GM18505 (cell line): ENCODE results near the gene TXNDC8.

ENCODE experiments used
- ATAC-seq: cut with Tn5 transposase; IDR thresholded peaks from one replicate; pipeline ENCODE4 v1.9.1; 2021; ENCODE audit not compliant: unreplicated experiment
- POLR2A ChIP-seq: IDR thresholded peaks from 4 replicates; pipeline ENCODE4 v1.6.1; 2011; ENCODE audit warnings: borderline replicate concordance; ENCODE audit not compliant: insufficient read depth, insufficient read length; ENCODE audit errors: extremely low read depth

The TXNDC8 gene

DNA sequence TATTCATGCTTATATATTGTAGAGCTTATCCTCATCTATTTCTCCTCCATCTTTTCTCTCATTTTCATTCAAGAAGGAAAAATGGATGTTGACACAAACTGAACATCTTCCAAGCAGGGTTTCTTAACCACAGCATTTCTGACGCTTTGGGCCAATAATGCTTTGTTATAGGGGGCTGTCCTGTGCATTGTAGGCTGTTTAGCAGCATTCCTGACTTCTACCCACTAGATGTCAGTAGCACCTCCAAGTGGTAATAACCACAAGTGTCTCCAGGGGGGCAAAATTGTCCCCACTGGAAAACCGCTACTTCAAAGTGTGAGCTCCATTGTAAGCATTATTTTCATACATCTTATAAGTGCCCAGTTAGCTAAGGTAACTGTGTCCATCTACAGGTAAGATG, 2.6 kb upstream of the TXNDC8 start:
- no peak for TF ChIP-seq POLR2A
- no peak for ATAC-seq

DNA sequence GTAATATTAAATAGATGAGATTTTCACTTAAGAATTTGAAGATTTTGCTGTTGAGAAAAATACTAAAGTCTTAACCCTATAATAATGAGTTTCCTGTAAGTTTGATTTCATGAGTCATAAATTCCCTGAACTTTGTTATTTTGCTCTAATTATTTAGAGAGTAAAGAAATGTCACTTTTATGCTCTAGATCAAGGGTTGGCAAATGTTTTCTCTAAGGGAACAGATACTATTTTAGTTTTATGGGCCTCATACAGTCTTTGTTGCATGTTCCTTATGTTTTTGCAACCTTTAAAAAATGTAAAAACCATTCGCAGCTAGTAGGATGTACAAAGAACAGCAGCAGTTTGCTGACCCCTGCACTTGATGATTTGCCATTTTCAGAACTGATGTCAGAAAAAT, 480 bp upstream of the TXNDC8 start:
- no peak for TF ChIP-seq POLR2A
- no peak for ATAC-seq

DNA sequence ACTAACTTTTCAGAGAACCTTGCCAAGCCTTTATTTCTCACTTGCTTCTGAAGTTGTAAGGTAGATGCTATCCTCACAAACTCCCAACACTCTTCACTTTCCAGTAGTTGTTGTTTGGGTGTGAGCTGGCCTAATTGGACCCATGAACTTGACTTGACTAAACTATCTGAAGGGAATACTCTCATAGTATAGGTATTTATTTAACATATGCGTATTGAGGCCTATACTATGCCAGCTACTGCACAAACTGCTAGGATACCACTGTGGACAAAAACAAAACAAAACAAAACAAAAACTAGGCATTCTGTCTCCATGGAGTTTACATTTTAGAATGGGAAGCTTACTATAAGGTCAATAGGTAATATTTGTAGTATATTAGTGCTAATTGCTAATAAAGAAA, 1.3 kb downstream of the TXNDC8 start:
- ATAC-seq = no peak
- no peak for TF ChIP-seq POLR2A

DNA sequence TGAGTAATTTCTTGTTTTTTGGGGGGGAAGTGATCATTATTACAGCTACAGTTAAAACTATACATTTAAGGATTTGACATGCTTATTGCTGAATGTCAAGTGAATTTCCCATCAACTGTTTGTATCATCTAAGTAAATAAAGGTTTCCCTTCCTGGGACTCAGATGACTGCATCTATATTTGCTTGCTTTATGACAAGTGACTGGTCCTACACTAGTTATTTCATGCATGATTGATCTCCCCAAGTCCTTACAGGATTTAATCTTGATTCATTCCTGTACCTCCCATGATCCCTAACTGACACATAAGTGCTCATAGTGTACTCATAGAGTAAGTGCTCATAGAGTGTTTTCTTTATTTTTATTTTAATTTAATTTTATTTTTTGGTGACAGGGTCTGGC, 2.8 kb downstream of the TXNDC8 start:
- TF ChIP-seq POLR2A = no peak
- ATAC-seq = no peak

DNA sequence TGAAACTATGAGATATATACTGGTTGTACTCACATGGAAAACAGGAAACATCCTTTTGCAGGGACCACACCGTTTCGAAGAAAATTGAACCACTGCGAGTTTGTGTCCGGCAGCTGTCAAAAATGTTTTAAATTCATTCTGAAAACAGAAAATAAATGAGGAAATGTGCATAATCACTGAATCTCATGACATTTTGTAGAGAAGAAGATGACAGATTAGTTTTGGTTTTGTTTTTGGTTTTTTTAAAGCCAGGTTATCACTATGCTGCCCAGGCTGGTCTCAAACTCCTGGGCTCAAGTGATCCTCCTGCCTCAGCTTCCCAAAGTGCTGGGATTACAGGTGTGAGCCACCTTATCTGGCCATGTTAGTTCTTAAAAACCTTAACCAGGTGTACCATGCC, 3.5 kb downstream of the TXNDC8 start:
- ATAC-seq = peak; percentile 70
- TF ChIP-seq POLR2A = no peak

DNA sequence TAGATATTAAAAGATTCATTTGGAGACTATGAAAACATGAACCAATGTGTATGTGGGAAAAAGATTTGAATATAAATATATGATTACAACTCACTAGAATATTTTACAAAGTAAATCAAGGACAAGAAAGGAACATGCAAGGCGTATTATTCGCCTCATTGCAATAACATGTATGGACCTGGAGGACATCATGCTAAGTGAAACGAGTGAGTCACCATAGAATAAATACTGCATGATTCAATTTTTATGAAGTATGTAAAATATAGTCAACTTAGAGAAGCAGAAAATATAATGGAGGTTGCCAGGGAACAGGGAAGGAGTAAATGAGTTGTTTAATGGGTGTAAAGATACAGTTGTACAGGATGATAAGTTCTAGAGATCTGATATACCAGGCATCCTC, 4.9 kb downstream of the TXNDC8 start:
- ATAC-seq = no peak
- TF ChIP-seq POLR2A = no peak

DNA sequence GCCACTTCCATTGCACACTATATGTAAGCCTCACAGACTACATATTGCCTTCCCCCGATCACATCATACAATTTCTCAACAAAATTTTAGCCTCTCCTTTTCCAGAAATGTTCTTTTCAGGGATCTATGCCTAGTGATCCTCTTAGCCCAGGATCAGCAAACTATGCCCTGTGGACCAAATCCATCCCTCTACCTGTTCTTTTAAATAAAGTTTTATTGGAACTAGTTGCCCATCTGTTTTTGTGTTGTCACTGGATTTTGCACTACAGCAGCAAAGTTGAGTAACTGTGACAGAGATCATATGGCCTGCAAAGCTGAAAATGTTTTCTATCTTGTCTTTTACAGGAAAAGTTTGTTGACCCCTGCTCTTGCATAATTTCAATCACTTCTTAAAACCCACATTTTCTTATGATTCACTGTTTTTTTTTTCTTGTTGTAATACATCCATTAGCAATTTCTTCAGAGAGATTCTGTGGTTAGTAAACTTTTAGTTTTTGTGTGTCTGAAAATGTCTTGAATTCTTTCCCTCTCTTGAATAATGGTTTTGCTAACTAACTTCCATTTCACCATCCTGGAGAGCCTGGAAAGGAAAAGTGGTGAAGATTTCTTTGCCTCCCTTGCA, 7.1 kb downstream of the TXNDC8 start:
- TF ChIP-seq POLR2A = no peak
- ATAC-seq = no peak

DNA sequence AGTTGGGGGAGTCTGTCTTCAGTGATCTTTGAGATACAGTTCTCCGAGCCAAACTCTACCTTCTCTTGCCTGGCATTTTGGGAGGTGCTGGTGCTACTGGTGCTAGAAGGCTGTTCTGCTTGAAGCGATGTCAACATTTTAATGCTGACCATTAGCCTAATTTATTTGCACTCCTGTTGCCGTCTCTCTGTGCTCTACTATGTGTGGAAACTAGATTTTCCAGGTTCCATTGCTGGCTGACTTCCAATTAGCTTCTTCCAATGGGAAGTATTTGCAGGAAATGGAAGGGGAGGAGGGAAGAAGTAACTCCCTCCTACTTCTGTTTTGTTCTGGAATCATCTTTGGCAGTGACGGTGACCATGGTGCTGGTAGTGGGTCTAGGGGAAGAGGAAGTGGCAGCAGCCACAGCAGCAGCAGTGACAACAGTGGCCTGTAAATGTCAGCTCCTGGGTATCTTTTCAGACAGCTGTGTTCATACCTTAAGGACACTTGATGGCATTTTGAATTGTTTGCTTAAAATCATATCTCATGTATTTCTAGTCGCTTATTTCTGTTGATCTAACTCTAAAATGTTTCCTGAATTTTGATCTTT, 7.9 kb downstream of the TXNDC8 start:
- TF ChIP-seq POLR2A = no peak
- no peak for ATAC-seq

GRCh38 chr9:110328763-110329162, 8.9 kb downstream of the TXNDC8 start:
- ATAC-seq = no peak
- no peak for TF ChIP-seq POLR2A

DNA sequence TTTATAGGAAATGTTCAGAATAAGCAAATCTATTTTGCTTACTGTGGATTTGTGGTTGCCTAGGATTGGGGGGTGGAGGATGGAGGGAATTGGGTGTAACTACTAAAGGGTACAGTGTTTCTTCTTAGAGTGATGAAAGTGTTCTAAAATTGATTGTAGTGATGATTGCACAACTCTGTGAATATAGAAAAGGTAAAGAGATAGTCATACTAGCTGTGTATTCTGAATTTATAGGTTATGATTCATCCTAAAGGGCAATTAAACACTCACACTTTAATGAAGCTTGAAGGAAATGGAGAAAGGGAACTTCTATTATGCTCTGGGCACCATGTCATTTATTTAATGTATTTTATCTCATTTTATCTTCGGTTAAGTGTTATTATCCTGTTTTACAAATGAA, 9.9 kb downstream of the TXNDC8 start:
- ATAC-seq = no peak
- no peak for TF ChIP-seq POLR2A

DNA sequence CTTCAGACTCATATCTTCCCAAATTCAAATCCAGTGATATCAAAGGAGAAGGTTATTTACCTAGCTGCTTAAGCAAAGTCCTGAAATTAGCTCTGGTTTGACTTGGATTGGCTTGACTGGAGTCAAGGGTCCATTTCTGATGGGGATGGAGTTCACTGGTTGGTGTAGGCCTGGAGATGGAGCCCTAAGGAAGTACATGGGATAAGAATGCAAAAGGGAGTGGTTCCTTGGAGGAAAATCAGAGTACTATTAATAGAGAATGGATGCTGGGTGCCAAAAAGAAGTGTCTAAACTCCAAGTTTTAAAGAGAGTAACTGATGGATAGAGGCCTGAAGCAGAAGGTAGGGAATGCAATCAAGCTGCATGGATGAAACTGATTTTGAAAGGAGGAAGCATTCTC, 13.8 kb downstream of the TXNDC8 start:
- TF ChIP-seq POLR2A = no peak
- no peak for ATAC-seq

DNA sequence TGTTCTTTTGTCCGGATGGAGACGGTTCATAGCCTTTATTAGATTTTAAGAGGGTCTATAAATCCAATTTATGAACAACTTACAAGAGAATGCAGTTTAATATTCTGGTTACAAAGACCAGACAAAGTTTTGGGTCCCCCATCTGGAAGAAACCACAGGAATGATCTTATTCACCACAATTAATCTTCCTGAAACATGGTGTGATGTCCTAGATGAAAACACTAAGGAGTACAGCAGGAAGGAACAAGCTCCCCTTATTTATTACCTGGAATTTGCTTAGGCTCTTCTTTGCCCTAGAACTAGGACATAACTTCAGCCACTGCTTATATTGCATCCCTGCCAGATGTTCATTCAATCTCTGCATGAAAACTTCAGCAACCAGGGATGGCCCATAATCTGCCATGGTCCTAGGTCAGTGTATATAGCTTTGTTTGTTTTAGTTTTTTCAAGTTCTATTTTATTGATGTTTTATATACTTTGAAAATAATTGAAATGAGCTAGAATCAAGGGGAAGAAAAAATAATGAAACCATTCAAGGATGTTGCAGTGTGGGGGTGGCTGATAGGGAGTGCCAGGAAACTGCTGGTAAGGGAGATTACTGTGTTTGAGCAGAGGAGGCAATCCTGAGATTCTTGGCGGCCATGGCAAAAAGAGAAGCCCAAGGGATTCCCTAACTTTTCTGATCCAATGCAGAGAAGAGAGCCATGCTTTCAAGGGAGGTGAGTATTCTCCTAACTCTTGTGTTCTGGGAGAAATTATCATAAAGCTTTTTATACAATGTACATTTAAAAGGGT, 16.8 kb downstream of the TXNDC8 start:
- TF ChIP-seq POLR2A = no peak
- ATAC-seq = no peak

- no peak for TF ChIP-seq POLR2A
- ATAC-seq = no peak
These were observed 17.7 kb downstream of the TXNDC8 start for GRCh38 chr9:110319781-110320492.
